HepG2 (cell line): ENCODE data around the gene NCOA3. TPM values are rescaled to one million over a fixed set of nuclear protein-coding genes. Genes with fewer than 3 reads are reported as not detected.

Experiments
- ATAC-seq: fragments of 200-7000 bp; cut with Tn5 transposase; 3 replicates; pipeline ENCODE4 v1.9.1; 2020; ENCODE audit warnings: mild to moderate bottlenecking, moderate library complexity
- BruUV-seq: library from RNA; stranded (reverse); fragments of 400-500 nt; replicated peaks from 2 replicates; lab custom pipeline; 2021; lab: Mats Ljungman, UMichigan
- CTCF ChIA-PET: fragments of 300-600 bp; formaldehyde crosslinking; extraction: SDS; loops from one replicate; lab custom pipeline; 2021; ENCODE audit warnings: low total read pairs, inconsistent platforms, low intra/inter-chr PET ratio; lab: Yijun Ruan, JAX
- POLR2A ChIA-PET: fragments of 350-600 bp; sonication (Branson Sonifier 250); formaldehyde crosslinking; loops from one replicate; lab custom pipeline; 2020; ENCODE audit warnings: antibody characterized with exemption, inconsistent platforms; lab: Yijun Ruan, JAX
- DNase-seq: peaks from one replicate; pipeline ENCODE4 v3.0.0-alpha.2; 2015; ENCODE audit warnings: low spot score
- FAIRE-seq: peaks from 3 replicates; lab custom pipeline; 2011; peaks lifted over from hg19 to GRCh38; lab: Jason Lieb, UNC
- H2AFZ ChIP-seq: one replicate; pipeline ENCODE4 v1.6.1; 2011; ENCODE audit warnings: low read length, inconsistent platforms
- H3K27ac ChIP-seq: fragments of 300-600 bp; 3 replicates; pipeline ENCODE4 v1.8.0; 2011; ENCODE audit warnings: mixed run types, mild to moderate bottlenecking, mixed read lengths, low read length, inconsistent platforms; ENCODE audit not compliant: insufficient read depth; ENCODE audit errors: extremely low read length
- H3K27me3 ChIP-seq, 2 experiments: fragments of 200-600 bp in 1 of 2; 2 replicates in 1 of 2; 3 replicates in 1 of 2; pipeline versions ENCODE4 v1.6.0 to v1.8.0; 2011; ENCODE audit warnings: low read length in 2 of 2, mild to moderate bottlenecking in 2 of 2, moderate library complexity in 2 of 2, inconsistent platforms in 1 of 2; ENCODE audit not compliant: insufficient read depth in 2 of 2, control insufficient read depth in 1 of 2
- H3K36me3 ChIP-seq, 2 experiments: fragments of 200-600 bp in 1 of 2; replicated peaks in 1 of 2; 2 replicates in 1 of 2; 3 replicates in 1 of 2; pipeline versions ENCODE4 v1.5.1 to v1.8.0; 2011; ENCODE audit warnings: low read length in 2 of 2, inconsistent platforms in 1 of 2; ENCODE audit not compliant: insufficient read depth in 2 of 2, control insufficient read depth in 1 of 2
- H3K4me1 ChIP-seq: 2 replicates; pipeline ENCODE4 v1.5.1; 2012; ENCODE audit warnings: low read length, inconsistent platforms; ENCODE audit not compliant: insufficient read depth
- H3K4me2 ChIP-seq: 2 replicates; pipeline ENCODE4 v1.6.0; 2011; ENCODE audit warnings: low read depth, low read length, inconsistent platforms
- H3K4me3 ChIP-seq, 3 experiments: fragments of 200-600 bp in 1 of 3; sonication (generic), shearing (Covaris generic) in 1 of 3; replicated peaks in 1 of 3; 2 replicates each; pipeline ENCODE4 v1.5.1; 2011 to 2016; ENCODE audit warnings: low read length in 3 of 3, inconsistent platforms in 2 of 3, low read depth in 2 of 3, mild to moderate bottlenecking in 2 of 3, control low read depth in 1 of 3, mixed read lengths in 1 of 3; ENCODE audit not compliant: insufficient read depth in 1 of 3
- H3K79me2 ChIP-seq: one replicate; pipeline ENCODE4 v1.6.1; 2011; ENCODE audit warnings: low read length, inconsistent platforms; ENCODE audit not compliant: insufficient read depth
- H3K9ac ChIP-seq: 2 replicates; pipeline ENCODE4 v1.6.0; 2011; ENCODE audit warnings: mild to moderate bottlenecking, low read depth, low read length, inconsistent platforms; ENCODE audit not compliant: insufficient read depth
- H3K9me3 ChIP-seq: 2 replicates; pipeline ENCODE4 v1.5.1; 2012; ENCODE audit warnings: mild to moderate bottlenecking, low read length
- H4K20me1 ChIP-seq: 2 replicates; pipeline ENCODE4 v1.6.0; 2011; ENCODE audit warnings: inconsistent platforms, mild to moderate bottlenecking, low read length, moderate library complexity; ENCODE audit not compliant: insufficient read depth
- CCDC6 ChIP-seq: sonication (generic); formaldehyde crosslinking; IDR thresholded peaks from 2 replicates; pipeline ENCODE4 v1.8.1; 2022; ENCODE audit warnings: mild to moderate bottlenecking, missing genetic modification reagents, moderate library complexity
- RERE ChIP-seq: IDR thresholded peaks from 2 replicates; pipeline ENCODE4 v1.6.1; 2016; ENCODE audit warnings: low read depth, missing genetic modification reagents, missing compliant biosample characterization
- SNAI1 ChIP-seq: sonication (generic); formaldehyde crosslinking; IDR thresholded peaks from 2 replicates; pipeline ENCODE4 v1.5.0; 2020; ENCODE audit warnings: mild to moderate bottlenecking, missing genetic modification reagents, borderline replicate concordance
- SNRNP70 ChIP-seq: fragments of 200-400 bp; formaldehyde crosslinking; IDR thresholded peaks from 2 replicates; pipeline ENCODE4 v1.6.1; 2017; ENCODE audit warnings: mild to moderate bottlenecking, low read depth, low read length, moderate library complexity
- ZNF263 ChIP-seq: sonication (generic); formaldehyde crosslinking; IDR thresholded peaks from 2 replicates; pipeline ENCODE4 v1.4.0; 2020; ENCODE audit warnings: missing genetic modification reagents
- WGBS: methylation state at CpG from one replicate; pipeline ENCODE4 v1.1.6; 2017; ENCODE audit warnings: low lambda C conversion rate; 5-methylcytosine and 5-hydroxymethylcytosine counted together
- in situ Hi-C: cut with HindIII; loops from 2 replicates; pipeline ENCODE4 v1.10.0; 2017; ENCODE audit warnings: low pct_unique_long_range_greater_than_20kb; ENCODE audit not compliant: extremely low pct_ligation_motif_present
- intact Hi-C: fragments of 100-400 bp; cut with micrococcal nuclease; formaldehyde crosslinking; loops from one replicate; pipeline ENCODE4 v1.10.0; 2022; ENCODE audit not compliant: unreplicated experiment
- polyA plus RNA-seq, 8 experiments: library from polyadenylated mRNA; depleted of rRNA in 3 of 8; stranded (reverse) in 7 of 8; unstranded in 1 of 8; fragments of >200 nt; fragmentation: Illumina TruSeq in 4 of 8; extraction: Trizol in 4 of 8; gene quantifications; 2 replicates each; pipeline versions ENCODE4 v1.2.1 to v1.2.3, GENCODE V29; 2011 to 2016; ENCODE audit warnings: low read depth in 4 of 8, missing spikeins in 1 of 8, mixed read lengths in 1 of 8; ENCODE audit not compliant: insufficient read depth in 1 of 8
- total RNA-seq, 5 experiments: library from RNA; depleted of rRNA; stranded (reverse); fragments of >200 nt; fragmentation: Illumina TruSeq; extraction: Trizol; gene quantifications; 2 replicates each; pipeline ENCODE4 v1.2.3, GENCODE V29; 2016; ENCODE audit warnings: low read depth in 1 of 5

The NCOA3 gene
- total and polyA plus RNA-seq, 2 of the 13 experiments (the other 11 are each of a cell fraction or from before 2014, with no cell fraction given) = 35.0 to 56.8 TPM

GRCh38 chr20:47535088-47535487 lies 33.4 kb downstream of the NCOA3 start (continued):
- TF ChIP-seq RERE (CRISPR knock-in tag) (no peak), SNAI1 (CRISPR knock-in tag) (no peak), CCDC6 (no peak)
- TF ChIP-seq, all 625 proteins: peak for 8

GRCh38 chr20:47535994-47536393 lies 34.3 kb downstream of the NCOA3 start:
- peaks cover 55% of the 10 kb centered on the region for H3K4me1 ChIP-seq
- WGBS = 96% methylated on average over 6 of the region's 6 CpGs
- ChIA-PET CTCF (interaction anchor here (1.2 kb wide), 1 partner anchor 85 kb away, joined by 3 read pairs; no protein-coding TSS in a partner anchor), POLR2A (no interaction called here)
- no peaks in the 10 kb centered on the region for H3K9me3 ChIP-seq
- H3K36me3 ChIP-seq = peaks cover 7 to 14% of the 10 kb centered on the region in 2 experiments; a peak in 3 of 5 replicates
- in situ Hi-C loops (no loop called here), intact Hi-C loops (no loop called here)
- H2AFZ ChIP-seq = no peak overlapping the region
- TF ChIP-seq SNRNP70 (no peak), ZNF263 (CRISPR knock-in tag) (peak; percentile 55; the same call in 1 of the 2 replicates)
- no peaks in the 10 kb centered on the region for H3K27me3 ChIP-seq
- no peak overlapping the region for H3K27ac ChIP-seq
- no peak for ATAC-seq
- peaks cover 95% of the 10 kb centered on the region for H3K79me2 ChIP-seq
- H3K9ac ChIP-seq = no peak overlapping the region
- H4K20me1 ChIP-seq = peaks cover 9% of the 10 kb centered on the region
- DNase-seq = no peak
- H3K4me2 ChIP-seq = no peak overlapping the region
- no peak overlapping the region for H3K4me3 ChIP-seq
- FAIRE-seq = no peak
- BruUV-seq = no TSS peak
